Stimulated activated CD4-positive, alpha-beta T cell treated with anti-CD3 and anti-CD28 coated beads, Interleukin-4, amount 100 ng/mL, for 1 hour (primary cell): ENCODE data around the gene GID8.

Experiments
- DNase-seq: peaks from one replicate; pipeline ENCODE4 v3.0.0-alpha.2; 2020

The GID8 gene

GRCh38 chr20:62971950-62972844 is 34.2 kb downstream of the GID8 start:
- peak; percentile 86 for DNase-seq

DNA sequence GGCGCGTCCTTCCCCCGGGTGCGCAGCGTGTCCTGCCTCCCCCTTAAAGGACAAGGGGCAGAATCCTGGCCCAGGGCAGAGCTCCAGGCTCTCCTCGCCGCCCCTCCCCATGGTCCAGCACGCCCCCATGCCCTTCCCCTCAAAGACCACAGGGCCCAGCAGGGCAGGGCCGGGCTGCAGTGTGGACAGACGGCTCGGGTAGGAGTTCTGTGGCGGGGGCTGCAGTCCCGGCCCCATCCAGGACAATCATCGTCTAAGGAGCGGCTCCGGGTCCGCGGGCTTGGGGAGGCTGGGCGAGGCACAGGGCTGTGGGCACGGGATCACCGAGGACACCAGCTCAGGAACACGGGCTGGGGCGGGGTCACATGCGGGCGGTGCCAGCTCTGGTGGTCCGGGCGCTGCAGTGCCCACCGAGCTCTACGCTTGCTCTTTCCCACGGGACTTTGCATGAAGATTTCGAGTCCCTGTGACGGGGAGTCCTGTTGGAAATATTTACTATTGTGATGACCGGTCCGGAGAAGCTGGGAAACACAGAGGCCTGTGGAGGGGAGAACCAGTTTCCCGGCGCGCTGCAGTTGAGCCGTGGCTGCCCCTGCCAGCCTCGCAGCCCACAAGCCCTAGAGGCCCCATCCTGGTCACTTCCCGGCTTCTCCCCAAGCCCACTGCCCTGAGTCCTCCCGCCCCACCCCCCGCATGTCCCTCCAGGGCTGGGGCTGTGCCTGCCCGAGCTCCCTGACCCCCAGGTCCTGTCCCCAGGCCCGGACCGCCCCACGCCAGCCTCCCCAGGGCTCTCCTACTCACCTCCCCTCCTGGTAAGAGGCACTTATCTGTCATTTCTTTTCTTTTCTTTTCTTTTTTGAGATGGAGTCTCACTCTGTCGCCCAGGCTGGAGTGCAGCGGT is 35.1 kb downstream of the GID8 start:
- no peak for DNase-seq

- DNase-seq, result no peak
Measured at GRCh38 chr20:62975251-62975760, 37.4 kb downstream of the GID8 start.

- DNase-seq, result no peak
Measured at GRCh38 chr20:62975812-62976508, 38.0 kb downstream of the GID8 start.

DNA sequence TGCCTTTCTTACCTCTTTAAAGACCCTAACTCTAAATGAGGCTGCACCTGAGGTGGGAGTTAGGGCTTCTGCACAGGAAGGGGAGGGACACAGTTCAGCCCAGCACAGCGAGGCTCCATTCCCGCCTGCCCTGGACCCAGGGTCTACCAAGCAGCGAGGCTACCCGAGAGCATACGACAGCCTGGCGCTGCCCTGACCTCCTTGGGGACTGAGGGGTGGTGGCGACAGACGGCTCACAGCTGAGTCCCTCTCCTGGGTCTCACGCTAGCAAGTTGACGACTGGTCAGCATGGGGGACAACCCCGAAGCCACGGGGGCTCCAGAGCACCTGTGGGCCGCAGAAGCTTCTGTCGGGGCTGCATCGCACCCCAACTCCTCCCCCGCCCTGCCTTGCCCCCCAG is 38.9 kb downstream of the GID8 start:
- DNase-seq, result no peak

- DNase-seq, result peak; percentile 80
Measured at GRCh38 chr20:62977613-62978560, 39.9 kb downstream of the GID8 start.

DNA sequence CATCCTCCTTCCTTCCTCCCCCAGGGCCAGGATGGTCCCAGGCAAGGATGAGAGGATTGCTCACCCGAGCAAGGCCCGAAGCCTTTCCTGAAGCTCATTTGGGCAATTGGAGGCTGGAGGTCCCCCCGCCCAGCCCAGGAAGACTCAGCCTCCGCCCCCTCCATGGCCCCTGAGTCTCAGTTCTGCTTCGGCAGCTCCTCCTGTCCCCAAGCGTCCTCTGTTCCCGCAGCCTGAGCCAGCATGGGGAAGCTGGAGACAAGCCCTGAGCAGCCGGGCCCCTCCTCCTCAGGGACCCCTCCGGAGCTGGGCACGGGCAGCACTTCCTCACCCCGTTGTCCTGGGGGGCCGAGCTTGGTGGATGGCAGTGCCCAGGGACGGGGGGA is 40.6 kb downstream of the GID8 start:
- DNase-seq, result no peak

DNA sequence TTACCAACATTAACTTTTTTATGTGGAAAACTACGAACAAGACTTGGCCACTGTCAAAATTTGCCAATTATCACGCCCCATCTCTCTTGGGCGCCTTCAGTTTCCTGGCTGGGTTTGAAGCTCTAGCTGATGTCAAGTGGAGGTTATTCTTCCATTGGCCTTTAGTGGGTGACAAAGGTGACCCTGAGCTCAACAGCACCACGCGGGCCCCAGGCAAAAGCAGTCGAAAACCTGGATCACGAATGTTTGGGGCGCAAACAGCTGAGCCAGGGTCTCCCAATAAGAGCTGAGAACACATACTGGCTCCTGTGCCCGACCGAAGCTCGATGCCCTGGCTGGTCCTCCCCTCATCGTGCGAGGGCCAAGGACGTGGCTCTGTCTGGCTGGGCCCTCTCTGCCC is 41.4 kb downstream of the GID8 start:
- no peak for DNase-seq

- DNase-seq, result no peak
Measured at GRCh38 chr20:62979876-62980373, 42.0 kb downstream of the GID8 start.

- DNase-seq, result no peak
Measured at GRCh38 chr20:62980380-62980960, 42.5 kb downstream of the GID8 start.

GRCh38 chr20:62980970-62981369 is 43.0 kb downstream of the GID8 start:
- peak; percentile 42 for DNase-seq

GRCh38 chr20:62982124-62983075 is 44.5 kb downstream of the GID8 start:
- DNase-seq, result no peak

DNA sequence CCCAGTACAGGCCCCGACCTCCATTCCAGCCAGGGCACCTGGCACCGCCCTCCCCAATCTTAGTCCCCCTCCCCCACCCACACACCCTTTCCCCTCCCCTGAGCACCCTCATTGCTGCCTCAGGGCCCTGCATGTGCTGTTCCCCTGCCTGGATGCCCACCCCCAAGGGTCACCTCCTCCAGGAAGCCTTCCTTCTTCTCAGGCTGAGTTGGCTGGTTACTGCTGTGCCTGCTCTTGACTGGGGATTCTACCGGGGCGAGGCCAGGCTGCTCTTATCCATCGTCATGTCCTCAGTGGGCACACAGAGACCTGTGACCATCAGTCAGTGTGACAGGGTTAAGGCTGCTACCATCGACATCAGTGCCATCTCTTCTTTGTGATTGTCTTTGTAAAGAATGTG is 45.3 kb downstream of the GID8 start:
- DNase-seq, result no peak

- DNase-seq, result no peak
Measured at GRCh38 chr20:62984666-62985443, 46.9 kb downstream of the GID8 start.

- DNase-seq, result no peak
Measured at GRCh38 chr20:62985444-62985778, 47.5 kb downstream of the GID8 start.

- no peak for DNase-seq
Measured at GRCh38 chr20:62986257-62986800, 48.4 kb downstream of the GID8 start.

- no peak for DNase-seq
Measured at GRCh38 chr20:62987114-62987513, 49.2 kb downstream of the GID8 start.

DNA sequence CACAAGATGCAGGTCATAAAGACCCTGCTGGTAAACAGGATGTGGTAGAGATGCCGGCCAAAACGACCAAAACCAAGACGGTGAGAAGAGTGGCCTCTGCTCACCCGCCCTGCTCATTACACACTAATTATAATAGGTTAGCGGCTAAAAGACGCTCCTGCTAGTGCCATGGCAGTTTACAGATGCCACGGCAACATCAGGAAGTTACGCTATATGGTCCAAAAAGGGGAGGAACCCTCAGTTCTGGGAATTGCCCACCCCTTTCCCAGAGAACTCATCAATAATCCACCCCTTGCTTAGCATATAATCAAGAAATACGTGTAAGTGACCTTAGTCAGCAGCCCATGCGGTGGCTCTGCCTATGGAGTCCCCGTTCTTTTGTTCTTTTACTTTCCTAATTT is 51.3 kb downstream of the GID8 start:
- DNase-seq, result no peak

DNA sequence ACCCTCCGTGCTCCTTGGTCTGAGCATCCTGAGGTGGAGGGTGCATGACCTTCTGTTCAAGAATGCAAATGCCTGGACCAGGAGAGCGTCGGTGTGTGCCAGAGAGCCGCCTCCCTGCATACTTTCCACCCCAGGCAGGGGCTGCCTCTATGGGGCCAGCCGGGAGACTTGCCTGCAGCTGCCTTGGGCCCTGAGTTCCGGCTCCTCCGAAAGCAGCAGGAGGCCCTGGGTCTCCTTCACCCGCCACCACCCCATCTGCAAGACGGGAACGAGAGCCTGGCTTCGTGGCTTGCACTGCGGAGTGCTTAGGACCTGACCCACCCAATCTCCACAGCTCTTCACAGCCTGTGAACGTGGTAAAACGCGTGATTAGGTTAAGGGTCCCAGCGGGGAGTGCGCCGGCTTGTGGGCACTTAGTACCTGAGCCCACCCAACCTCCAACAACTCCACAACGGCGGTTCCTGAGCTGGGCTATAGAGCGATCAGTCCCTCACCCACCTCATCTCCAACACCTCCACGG is 52.4 kb downstream of the GID8 start:
- no peak for DNase-seq
